Purkinje cell (primary cell): ENCODE measurements around the gene FAM227B. TPM values are rescaled to one million over a fixed set of nuclear protein-coding genes. Genes with fewer than 3 reads are reported as not detected.

Experiments
- polyA plus RNA-seq: library from polyadenylated mRNA; unstranded; fragments of >200 nt; fragmentation: Nextera tagmentation; gene quantifications from 2 replicates; pipeline ENCODE4 v1.2.1, GENCODE V29; 2014

FAM227B gene, protein sequence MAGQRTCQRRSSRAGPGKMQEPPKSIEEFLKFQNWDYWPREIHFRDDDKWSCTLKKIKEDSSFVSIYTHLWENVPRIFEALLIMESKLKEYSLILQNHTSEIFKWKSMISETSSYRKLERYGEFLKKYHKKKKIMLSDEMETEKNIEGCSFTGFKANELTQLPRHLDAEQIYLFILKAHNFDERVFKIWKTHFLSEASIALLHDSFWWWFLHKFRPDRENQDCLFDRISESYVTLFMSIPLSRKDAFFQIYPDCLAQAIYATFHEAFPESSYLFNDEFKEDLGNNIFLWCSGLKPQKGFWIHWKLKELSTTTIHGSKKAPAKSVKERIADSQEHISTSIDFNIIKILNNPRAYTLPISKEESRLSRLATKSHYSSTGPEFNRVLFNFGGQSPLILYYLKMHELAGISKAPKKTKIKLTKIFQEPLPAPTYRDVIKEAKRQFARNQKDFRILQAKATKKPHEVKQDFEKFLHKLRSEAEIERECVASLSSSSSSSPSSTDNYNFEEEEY
- polyA plus RNA-seq: 2.7 and 5.3 TPM in 2 replicates

DNA sequence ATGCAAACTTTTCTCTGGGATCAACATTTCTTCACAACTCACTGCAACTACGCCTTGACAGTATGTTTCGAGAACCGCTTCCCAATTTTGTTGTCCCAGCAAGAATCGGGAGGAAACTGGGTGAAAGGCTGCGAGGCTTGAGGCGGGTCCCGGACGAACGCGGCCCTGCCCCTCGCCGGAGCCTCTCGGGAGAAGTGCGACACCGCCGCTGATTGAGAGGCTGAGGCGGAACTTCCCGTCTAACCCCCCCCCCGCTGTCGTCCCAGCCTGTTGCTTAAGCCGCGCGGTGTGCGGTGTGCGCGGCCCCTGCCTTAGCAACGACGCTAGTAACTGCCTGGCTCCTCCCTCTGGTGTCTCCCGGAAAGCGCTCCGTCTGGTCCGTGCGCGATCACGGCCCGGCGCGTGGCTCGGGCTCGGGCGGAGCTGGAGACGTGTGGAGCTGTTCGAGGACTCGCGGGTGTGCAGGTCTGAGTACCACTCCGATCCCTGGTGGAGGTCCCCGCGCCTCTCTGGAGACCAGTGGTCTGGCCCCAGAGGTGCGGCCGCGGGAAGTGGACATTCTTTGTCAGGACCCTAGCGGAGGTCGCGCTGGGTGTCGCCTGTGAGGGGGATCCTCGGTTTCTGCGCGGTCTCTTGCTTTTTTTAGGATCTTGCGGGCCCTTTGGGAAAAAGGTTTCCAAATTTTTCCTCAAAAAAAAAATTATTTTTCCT lies at the start of gene FAM227B, which contains the start of gene DTWD1:
TSS of gene FAM227B (minus strand) at position 161 of the 711 bp plus-strand sequence. CDS start 5,647 bp downstream, outside the sequence.
TSS of gene DTWD1 (plus strand) at position 391 of the 711 bp plus-strand sequence. CDS start 4,120 bp downstream, outside the sequence.

DNA sequence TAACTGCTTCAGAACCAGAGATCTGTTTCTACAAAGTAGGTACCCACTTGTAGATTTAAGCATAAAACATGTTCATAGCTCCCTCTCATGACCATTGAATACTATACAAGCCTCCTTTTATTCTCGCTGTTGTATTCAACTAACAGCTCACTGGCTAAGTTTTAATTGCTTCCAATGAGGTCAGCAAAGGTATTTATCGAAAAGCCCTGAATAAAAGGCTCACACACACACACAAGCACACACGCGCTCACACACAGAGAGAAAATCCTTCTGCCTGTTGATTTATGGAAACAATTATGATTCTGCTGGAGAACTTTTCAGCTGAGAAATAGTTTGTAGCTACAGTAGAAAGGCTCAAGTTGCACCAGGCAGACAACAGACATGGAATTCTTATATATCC lies 197.6 kb downstream of the FAM227B start, which contains the start of gene FGF7:
TSS of gene FGF7 (plus strand) at position 222 of the 400 bp plus-strand sequence. CDS start 1,056 bp downstream, outside the sequence.

Other genes with a start within 250 kb of the FAM227B start
- gene FGF7, start 197.6 kb downstream of the FAM227B start, polyA plus RNA-seq: 0.94 and 2.0 TPM in 2 replicates
- 25.2 and 71.6 TPM in 2 replicates for gene DTWD1, start 230 bp upstream of the FAM227B start, polyA plus RNA-seq